Liver (tissue), 9 donors: ENCODE measurements around the gene ATP11C. TPM values are rescaled to one million over a fixed set of nuclear protein-coding genes. Genes with fewer than 3 reads are reported as not detected.

Source experiments
- DNase-seq: peaks from one replicate; pipeline ENCODE4 v3.0.0-alpha.2; 2017; ENCODE audit warnings: low spot score
- H3K27ac ChIP-seq, 2 donors: one replicate each; pipeline ENCODE4 v1.7.0; 2013; ENCODE audit warnings: inconsistent platforms in 2 of 2, low read length in 2 of 2, control low read depth in 1 of 2, low read depth in 1 of 2, mild to moderate bottlenecking in 1 of 2
- H3K27me3 ChIP-seq, 4 donors: one replicate each; pipeline versions ENCODE4 v1.6.1 to v1.7.0; 2013; ENCODE audit warnings: low read length in 3 of 4, inconsistent platforms in 1 of 4, mild to moderate bottlenecking in 1 of 4, moderate library complexity in 1 of 4; ENCODE audit not compliant: control insufficient read depth in 4 of 4, insufficient read depth in 4 of 4
- H3K36me3 ChIP-seq, 4 donors: one replicate each; pipeline versions ENCODE4 v1.6.1 to v1.7.0; 2013; ENCODE audit warnings: low read length in 3 of 4, mild to moderate bottlenecking in 3 of 4, low read depth in 1 of 4, moderate library complexity in 1 of 4; ENCODE audit not compliant: control insufficient read depth in 4 of 4, insufficient read depth in 3 of 4
- H3K4me1 ChIP-seq, 4 donors: one replicate each; pipeline versions ENCODE4 v1.6.1 to v1.7.0; 2013; ENCODE audit warnings: low read length in 3 of 4, mild to moderate bottlenecking in 3 of 4, moderate library complexity in 1 of 4; ENCODE audit not compliant: control insufficient read depth in 4 of 4, insufficient read depth in 4 of 4
- H3K4me3 ChIP-seq, 3 donors: one replicate each; pipeline versions ENCODE4 v1.6.1 to v1.7.0; 2013; ENCODE audit warnings: low read length in 3 of 3, control low read depth in 1 of 3, low read depth in 1 of 3, mild to moderate bottlenecking in 1 of 3
- H3K9ac ChIP-seq, 2 donors: one replicate each; pipeline ENCODE4 v1.7.0; 2013; ENCODE audit warnings: low read length in 2 of 2, mild to moderate bottlenecking in 2 of 2, moderate library complexity in 2 of 2, control low read depth in 1 of 2, low read depth in 1 of 2
- H3K9me3 ChIP-seq, 4 donors: one replicate each; pipeline versions ENCODE4 v1.6.1 to v1.7.0; 2013; ENCODE audit warnings: low read length in 3 of 4; ENCODE audit not compliant: control insufficient read depth in 4 of 4
- ATF3 ChIP-seq: IDR thresholded peaks from 2 replicates; pipeline ENCODE4 v1.6.1; 2016; ENCODE audit warnings: antibody characterized with exemption
- CTCF ChIP-seq: fragments of 150-350 bp; IDR thresholded peaks from 2 replicates; pipeline ENCODE4 v1.5.1; 2017; ENCODE audit warnings: improper control_type of control experiment, low read depth, low read length; ENCODE audit not compliant: missing input control
- EGR1 ChIP-seq, 2 donors: IDR thresholded peaks; 2 replicates each; pipeline ENCODE4 v1.6.1; 2016 to 2018; ENCODE audit warnings: antibody characterized with exemption in 2 of 2, low read depth in 2 of 2
- FOXA2 ChIP-seq: IDR thresholded peaks from 2 replicates; pipeline ENCODE4 v1.6.1; 2016; ENCODE audit warnings: antibody characterized with exemption
- GABPA ChIP-seq, 2 donors: IDR thresholded peaks in 1 of 2; conservative IDR thresholded peaks in 1 of 2; 2 replicates each; pipeline ENCODE4 v1.6.1; 2016; ENCODE audit warnings: antibody characterized with exemption in 2 of 2, mild to moderate bottlenecking in 1 of 2, moderate library complexity in 1 of 2
- HNF4A ChIP-seq, 2 donors: conservative IDR thresholded peaks; 2 replicates each; pipeline ENCODE4 v1.6.1; 2016; ENCODE audit warnings: antibody characterized with exemption in 2 of 2, mild to moderate bottlenecking in 2 of 2
- HNF4G ChIP-seq: IDR thresholded peaks from 2 replicates; pipeline ENCODE4 v1.6.1; 2016; ENCODE audit warnings: antibody characterized with exemption
- RAD21 ChIP-seq, 2 donors: IDR thresholded peaks; 2 replicates each; pipeline ENCODE4 v1.6.1; 2016; ENCODE audit warnings: antibody characterized with exemption in 2 of 2, mild to moderate bottlenecking in 2 of 2
- SP1 ChIP-seq: IDR thresholded peaks from 2 replicates; pipeline ENCODE4 v1.6.1; 2018; ENCODE audit warnings: antibody characterized with exemption, mild to moderate bottlenecking
- TAF1 ChIP-seq: conservative IDR thresholded peaks from 2 replicates; pipeline ENCODE4 v1.6.1; 2016; ENCODE audit warnings: antibody characterized with exemption, mild to moderate bottlenecking
- YY1 ChIP-seq: IDR thresholded peaks from 2 replicates; pipeline ENCODE4 v1.6.1; 2016; ENCODE audit warnings: antibody characterized with exemption, mild to moderate bottlenecking
- ZBTB33 ChIP-seq: IDR thresholded peaks from 2 replicates; pipeline ENCODE4 v1.6.1; 2016; ENCODE audit warnings: antibody characterized with exemption
- WGBS: extraction: QIAGEN DNeasy Blood & Tissue Kit; methylation state at CpG from one replicate; pipeline ENCODE4 v1.1.7; 2013; 5-methylcytosine and 5-hydroxymethylcytosine counted together
- polyA plus RNA-seq, 2 donors: library from polyadenylated mRNA; stranded (reverse) in 1 of 2; unstranded in 1 of 2; fragments of 200-250 nt in 1 of 2; fragments of >200 nt in 1 of 2; fragmentation: Nextera tagmentation in 1 of 2; extraction: Ambion mirVana in 1 of 2; gene quantifications; one replicate each; pipeline versions ENCODE4 v1.2.1 to v1.2.3, GENCODE V29; 2013 to 2015
- total RNA-seq, 2 donors: library from RNA; depleted of rRNA; stranded (reverse); fragments of >200 nt; gene quantifications; one replicate each; pipeline ENCODE4 v1.2.3, GENCODE V29; 2014
- TF ChIP-seq, protein P1 (sequence below): IDR thresholded peaks from 2 replicates; pipeline ENCODE4 v1.6.1; 2016; ENCODE audit warnings: antibody characterized with exemption
- donor health status: healthy.
- donor health status: healthy.
- donor health status: healthy.
- donor health status: healthy.
- donor health status: healthy.

Gene ATP11C
- total and polyA plus RNA-seq, 4 donors, result 11.8 to 52.1 (median 18.9) TPM

- TF ChIP-seq ZBTB33 (no peak), YY1 (no peak), HNF4A (conservative IDR thresholded peaks at IDR 0.05) (no peak)
- H3K9me3 ChIP-seq, result no peaks in the 10 kb centered on the region
- H3K27ac ChIP-seq, result no peak overlapping the region
- 87% methylated on average over 2 of the region's 2 CpGs for WGBS
- no peak overlapping the region for H3K4me3 ChIP-seq
- no peak for DNase-seq
- no peaks in the 10 kb centered on the region for H3K4me1 ChIP-seq
- peaks cover 0 to 18% (median 12%) of the 10 kb centered on the region in 4 donors for H3K36me3 ChIP-seq
- no peaks in the 10 kb centered on the region for H3K27me3 ChIP-seq
- H3K9ac ChIP-seq, result no peak overlapping the region
Measured at GRCh38 chrX:139739138-139739537, 193.7 kb downstream of the ATP11C start.

DNA sequence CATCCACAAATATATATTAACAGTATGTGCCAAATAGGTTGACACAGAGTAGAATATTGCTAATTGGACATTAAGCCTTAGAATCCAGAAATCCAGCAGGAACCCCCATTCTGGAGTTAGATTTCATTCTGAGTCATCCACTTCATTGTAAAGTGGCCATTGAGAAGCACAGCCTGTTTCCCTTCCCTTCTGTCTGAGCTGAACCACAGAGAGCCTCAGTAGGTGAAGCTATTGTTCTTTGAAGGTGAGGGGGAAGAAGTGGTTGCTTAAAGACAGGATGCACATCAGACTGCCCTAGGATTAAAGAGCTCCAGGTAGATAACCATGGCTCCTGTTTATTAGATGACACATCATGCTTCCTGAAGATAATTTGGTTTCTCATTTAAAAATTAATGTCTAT is 194.3 kb downstream of the ATP11C start:
- no peak for TF ChIP-seq CTCF
- no peak for TF ChIP-seq GABPA (IDR thresholded peaks at IDR 0.05 in 1 of 2, conservative IDR thresholded peaks at IDR 0.05 in 1 of 2)
- TF ChIP-seq EGR1 (IDR thresholded peaks at IDR 0.05; ENCODE audit: low read depth in 2 of 2), result no peak
- no peak for TF ChIP-seq SP1
- no peak for TF ChIP-seq ZBTB33
- TF ChIP-seq, protein P1, sequence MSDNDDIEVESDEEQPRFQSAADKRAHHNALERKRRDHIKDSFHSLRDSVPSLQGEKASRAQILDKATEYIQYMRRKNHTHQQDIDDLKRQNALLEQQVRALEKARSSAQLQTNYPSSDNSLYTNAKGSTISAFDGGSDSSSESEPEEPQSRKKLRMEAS, result no peak
- TF ChIP-seq HNF4A (conservative IDR thresholded peaks at IDR 0.05), result no peak
- no peak for TF ChIP-seq RAD21 (IDR thresholded peaks at IDR 0.05)
- TF ChIP-seq YY1, result no peak
- TF ChIP-seq TAF1, result no peak
- no peak overlapping the region for H3K27ac ChIP-seq
- no peaks in the 10 kb centered on the region for H3K4me1 ChIP-seq
- H3K9ac ChIP-seq, result no peak overlapping the region
- no peaks in the 10 kb centered on the region for H3K27me3 ChIP-seq
- no peak overlapping the region for H3K4me3 ChIP-seq
- H3K9me3 ChIP-seq, result no peaks in the 10 kb centered on the region
- DNase-seq, result no peak
- peaks cover 0 to 18% (median 12%) of the 10 kb centered on the region in 4 donors for H3K36me3 ChIP-seq

GRCh38 chrX:139736151-139736550 is 196.7 kb downstream of the ATP11C start:
- no peaks in the 10 kb centered on the region for H3K9me3 ChIP-seq
- H3K27ac ChIP-seq, result no peak overlapping the region
- no peak for DNase-seq
- TF ChIP-seq FOXA2 (no peak), ATF3 (no peak), HNF4G (no peak), RAD21 (IDR thresholded peaks at IDR 0.05) (no peak), SP1 (no peak), HNF4A (conservative IDR thresholded peaks at IDR 0.05) (no peak)
- TF ChIP-seq, protein P1, result no peak
- 93% methylated on average over 1 of the region's 1 CpG for WGBS
- no peak overlapping the region for H3K4me3 ChIP-seq
- H3K36me3 ChIP-seq, result peaks cover 0 to 18% (median 15%) of the 10 kb centered on the region in 4 donors
- H3K4me1 ChIP-seq, result no peaks in the 10 kb centered on the region
- no peak overlapping the region for H3K9ac ChIP-seq
- H3K27me3 ChIP-seq, result no peaks in the 10 kb centered on the region
